ENCODE results near the gene RCSD1.
A peak's percentile ranks its signal among the peaks of the same experiment; 100 is the strongest.

Gene RCSD1

DNA sequence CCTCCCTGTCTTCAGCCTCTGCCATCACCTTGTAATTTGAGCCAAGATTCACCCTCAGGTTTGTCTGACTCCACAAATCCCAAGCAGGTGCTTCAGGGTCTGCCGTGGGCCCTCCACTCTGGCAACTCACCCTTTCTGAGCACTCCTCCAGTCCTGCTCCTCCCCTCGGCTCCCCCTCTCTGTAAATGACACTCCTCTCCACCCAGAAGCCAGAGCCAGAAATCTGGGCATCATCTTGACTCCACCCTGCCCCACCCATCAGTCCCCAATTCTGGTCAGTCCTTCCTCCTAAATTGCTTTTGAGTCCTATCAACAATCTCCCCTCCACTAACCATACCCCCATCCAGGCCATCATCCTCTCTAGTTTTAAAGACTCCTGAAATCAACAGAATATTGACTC, 40.5 kb downstream of the RCSD1 start:
- no peak for DNase-seq

DNA sequence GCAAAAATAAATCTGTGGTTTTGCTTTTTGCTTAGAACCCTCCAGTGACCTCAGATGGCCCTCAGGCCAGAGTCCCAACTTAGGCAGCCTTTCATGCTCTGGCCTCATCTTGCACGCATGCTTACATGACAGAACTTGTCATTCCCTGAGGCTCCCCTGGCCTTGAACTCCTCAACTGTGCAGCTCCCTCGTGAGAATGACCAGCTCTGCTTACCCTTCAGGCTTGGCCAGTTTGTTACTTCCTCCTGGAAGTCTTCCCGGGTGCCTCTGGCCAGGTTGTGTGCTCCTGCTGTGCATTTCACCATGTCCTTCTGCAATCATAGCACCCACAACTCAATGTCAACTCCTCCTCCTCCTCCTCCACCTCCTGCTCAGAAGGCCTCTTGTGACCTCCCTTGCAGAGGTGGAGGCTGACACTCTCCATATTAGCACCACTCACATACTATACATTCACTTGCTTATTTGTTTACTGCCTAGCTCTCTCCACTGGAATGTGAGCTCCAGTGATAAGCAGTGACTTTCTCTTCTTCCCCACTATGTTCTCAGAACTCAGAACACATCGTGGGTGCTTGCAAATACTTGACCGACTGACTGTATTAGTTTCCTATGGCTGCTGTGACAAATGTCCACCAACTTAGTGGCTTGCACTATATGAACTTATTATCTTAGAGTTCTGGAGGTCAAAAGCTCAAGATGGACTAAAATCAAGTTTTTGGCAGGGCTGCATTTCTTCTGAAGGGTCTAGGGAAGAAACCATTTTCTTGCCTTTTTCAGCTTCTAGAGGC, 41.9 kb downstream of the RCSD1 start:
- no peak for DNase-seq

DNA sequence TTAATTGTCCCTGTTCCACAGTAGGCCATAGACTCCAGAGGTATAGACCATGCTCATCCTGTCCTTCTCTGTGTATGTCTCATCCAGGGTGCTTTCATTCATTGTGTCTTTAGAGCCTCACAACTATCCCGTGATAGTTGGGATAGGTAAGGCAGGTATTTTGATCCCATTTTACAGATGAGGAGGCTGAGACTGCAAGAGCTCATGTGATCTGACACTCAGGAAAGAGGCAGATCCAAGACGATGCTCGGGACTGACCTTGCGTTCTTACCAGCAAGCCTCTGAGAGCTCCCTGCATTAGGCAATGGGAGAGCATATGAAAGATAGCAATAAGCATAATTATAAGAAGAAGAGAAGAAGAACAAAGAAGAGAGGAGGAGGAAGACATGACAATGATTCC, 42.8 kb downstream of the RCSD1 start:
- no peak for DNase-seq

DNA sequence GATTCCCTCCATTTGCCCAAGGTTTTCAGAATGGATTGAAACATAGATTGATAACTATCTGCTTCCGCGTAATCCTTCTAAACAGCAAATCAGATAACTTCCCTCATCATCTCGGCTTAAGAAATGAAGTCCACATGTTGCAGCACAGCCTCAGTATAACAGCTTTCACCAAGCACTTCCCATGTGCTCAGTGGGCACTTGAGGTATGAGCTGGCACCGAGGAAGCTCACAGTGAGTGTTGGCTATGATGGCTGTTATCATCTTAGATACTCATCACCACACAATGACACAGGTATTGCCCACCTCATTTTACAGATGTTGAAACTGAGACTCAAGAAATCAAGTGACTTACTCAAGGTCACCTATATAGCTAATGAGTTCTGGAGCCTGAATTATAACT, 43.2 kb downstream of the RCSD1 start:
- DNase-seq, result no peak

DNA sequence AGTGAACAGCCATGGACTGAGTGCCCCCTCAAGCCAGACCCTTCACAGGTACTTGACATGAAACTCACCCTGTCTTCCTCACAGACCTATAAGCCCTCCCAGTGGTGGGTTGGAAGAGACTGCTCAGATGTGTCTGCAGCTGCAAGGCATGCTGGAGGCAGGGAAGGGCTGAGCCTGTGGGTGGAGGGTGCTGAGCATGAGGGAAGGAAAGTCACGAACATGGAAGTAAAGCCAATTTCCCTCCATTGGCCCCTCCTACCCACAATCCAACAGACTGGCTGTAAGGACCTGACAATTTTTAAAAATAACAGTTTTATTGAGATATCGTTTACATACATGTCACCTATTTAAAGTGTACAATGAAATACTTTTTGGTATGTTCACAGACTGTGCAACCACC, 44.1 kb downstream of the RCSD1 start:
- DNase-seq, result no peak

DNA sequence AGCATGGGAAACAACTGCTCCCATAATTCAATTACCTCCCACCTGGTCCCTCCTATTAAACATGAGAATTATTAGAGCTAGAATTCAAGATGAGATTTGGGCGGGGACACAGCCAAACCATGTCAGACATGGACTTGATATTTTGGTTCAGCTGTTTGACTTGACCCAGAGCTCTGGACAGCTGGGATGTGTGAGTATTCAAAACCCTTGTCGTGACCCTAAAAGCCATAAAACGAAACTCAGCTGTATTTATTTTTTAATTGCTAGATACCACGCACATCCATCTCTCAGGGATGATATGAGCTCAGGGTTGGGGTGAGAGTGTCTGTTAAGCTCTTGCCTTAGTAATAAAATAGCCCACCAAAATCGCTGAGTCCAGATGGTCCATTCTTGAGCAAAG, 45.4 kb downstream of the RCSD1 start:
- no peak for DNase-seq

DNA sequence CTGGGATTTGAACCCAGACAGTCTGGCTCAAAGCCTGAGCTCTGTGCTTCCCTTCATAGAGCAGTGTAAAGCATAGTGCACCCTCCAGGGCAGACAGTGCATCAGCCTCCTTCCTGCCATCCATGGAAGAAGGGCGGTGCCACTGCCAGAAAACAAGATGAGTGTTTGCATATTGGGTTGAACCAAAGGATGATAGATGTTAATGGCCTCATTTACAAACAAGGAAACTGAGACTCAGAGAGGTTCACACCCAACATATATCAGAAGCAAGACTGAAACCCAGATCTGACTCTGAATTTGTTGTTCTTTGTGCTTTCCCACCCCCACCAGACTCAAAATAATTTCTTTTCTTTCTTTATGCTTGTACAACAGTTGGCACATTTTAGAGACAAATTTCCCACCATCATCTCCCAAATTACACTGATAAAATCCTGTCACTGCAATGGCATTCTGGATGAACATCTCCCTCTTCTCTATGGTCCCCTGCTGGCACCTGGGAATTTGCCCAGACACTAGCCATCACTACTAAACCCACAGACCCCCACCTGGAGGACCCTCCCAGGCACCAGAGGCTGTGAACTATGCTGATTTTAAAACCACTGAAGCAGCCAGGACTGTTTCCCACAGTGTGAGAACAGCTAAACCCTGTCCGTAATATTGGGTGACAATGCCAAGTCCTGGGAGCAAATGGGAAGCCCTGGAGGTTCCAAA, 46.3 kb downstream of the RCSD1 start:
- peak; percentile 5 for DNase-seq

DNA sequence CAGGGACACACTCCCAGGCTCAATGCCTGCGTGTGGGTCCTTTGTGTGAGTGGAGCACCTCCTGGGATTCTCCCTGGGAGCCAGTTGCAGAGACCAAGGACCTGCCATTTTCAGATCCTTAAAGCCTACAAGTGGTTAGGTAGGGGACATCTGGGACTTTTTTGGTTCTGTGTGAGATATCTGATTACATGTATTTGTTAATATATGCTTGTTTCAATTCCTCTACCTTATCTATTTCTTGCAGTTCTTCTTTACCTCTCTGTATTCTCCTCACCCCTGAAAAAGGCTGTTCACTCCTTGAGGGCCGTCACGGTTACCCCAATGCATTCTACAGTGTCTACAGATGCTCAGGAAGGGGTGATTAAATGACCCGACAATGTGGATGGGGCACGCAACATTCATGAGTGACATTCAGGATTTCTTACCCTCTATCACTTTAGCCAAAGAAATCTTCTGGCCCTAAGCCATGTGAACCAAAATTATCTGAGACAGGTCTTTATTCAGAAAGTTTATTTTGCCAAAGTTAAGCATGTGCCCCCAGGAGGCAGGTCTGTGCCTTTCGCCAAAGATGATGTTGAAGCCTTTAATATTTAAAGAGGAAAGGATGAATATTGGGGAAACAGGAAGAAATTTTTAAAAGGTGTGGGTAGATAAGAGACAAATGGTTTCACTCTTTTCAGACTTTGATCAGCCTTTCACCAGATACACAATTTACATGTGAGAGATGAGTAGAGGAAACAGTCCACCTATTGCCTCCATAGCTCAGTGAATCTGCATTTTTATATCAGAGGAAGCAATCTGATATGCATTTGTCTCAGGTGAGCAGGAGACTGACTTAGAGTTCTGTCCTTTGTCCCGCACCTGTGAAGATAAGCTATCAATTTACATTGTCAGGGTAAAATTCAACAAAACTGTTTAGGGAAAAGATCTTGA, 47.1 kb downstream of the RCSD1 start:
- DNase-seq, result no peak

DNA sequence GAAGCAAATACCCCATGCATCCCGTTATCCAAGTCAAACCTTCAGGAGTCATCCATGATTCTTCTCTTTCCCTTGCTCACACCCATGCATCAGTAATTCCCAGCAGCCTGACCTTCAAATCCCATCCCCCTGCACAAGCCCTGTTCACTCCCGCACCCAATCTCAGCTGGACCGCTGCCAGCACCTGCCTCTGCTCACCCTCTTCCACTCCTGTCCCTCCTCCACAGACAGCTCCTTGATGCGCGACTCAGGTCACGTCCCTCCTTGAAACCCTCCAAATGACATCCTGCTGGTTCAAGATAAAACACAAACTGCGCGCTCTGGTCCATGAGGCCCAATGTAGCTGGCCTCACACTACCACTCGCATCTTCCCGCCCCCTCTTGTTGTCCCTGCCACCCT, 48.4 kb downstream of the RCSD1 start:
- DNase-seq, result no peak

DNA sequence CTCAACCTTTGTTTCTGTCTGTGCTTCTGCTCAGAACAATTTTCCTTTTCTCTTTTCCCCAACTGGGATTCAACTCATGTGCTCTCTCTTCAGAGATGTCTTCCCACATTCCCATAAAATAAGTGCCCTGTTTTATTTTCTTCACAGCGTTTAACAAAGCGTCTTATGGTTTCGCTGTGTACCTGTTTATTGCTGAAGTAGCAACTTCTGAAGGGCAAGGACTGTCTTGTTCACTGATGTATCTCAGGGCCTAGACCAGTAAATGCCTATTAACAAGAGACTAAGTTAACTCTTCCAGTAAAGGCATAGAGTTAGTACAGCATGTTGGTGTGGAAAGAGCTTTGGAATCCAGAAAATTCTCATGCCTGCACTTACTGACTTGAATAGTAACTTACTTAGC, 48.8 kb downstream of the RCSD1 start:
- no peak for DNase-seq

DNA sequence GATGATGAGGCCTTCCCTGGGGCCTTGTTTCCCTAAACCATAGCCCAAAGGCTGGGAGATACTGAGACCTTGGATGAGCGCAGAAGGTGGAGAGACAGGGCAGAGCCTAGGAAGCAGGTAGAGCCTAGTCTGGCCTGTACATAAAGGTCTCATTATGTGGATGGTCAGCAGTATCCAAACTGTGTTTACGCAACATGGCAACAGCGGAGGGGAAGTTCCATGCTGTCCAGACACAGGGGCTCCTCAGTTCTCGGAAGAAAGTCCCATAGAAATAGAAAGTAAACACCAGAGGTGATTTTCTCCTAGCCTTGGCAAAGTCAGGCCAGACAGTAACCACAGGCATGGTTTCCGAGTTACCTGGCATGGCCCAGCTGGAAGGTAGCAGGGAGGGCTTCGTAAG, 49.7 kb downstream of the RCSD1 start:
- DNase-seq, result no peak

DNA sequence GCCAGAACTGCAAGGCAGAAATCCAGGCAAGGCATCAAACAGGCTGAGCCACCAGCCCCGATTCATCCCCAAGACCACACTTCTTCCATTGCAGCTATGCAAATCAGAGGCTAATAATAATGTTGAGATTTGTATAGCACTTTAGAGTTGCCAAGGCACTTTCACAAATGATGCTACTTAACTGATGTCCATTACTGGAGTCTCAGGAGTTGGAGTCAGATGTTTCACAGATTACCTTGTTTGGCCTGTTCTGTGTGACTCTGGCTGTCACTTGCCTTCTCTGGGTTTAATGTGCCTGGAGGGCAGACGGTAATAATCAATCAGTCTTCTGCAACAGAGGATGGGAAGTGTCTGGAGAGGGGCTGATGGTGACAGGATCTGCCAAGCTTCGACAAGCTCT, 51.0 kb downstream of the RCSD1 start:
- no peak for DNase-seq

DNA sequence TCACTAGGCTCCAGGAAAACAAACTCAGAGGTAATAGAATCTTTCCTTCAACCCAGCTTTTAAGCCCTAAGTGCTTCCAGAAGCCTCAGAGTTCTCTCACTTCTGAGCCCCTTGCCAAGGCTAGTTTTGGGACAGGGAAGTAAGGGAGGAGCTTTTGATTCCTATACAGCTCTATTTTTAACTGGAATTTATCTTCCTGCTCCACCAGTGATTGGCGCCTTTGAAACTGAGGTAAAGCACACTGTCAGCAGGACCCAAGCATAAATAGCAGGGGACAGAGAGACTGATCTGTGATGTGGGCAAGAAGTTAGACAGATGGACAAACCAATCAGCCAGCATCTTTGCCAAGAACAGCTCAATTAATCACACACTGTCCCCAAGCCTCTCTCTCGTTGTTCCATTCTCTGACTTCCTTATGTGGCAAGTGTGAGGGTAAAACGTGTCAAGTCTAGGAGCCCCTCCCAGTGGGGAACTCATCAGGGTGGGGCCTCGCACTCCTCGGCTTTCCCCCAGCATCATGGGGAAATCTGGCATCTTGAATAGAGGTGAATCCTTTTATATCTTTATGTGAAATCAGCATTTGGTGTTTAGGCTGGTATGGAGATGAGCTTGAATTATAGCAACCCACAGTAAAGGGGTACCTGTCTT, 51.5 kb downstream of the RCSD1 start:
- no peak for DNase-seq

DNA sequence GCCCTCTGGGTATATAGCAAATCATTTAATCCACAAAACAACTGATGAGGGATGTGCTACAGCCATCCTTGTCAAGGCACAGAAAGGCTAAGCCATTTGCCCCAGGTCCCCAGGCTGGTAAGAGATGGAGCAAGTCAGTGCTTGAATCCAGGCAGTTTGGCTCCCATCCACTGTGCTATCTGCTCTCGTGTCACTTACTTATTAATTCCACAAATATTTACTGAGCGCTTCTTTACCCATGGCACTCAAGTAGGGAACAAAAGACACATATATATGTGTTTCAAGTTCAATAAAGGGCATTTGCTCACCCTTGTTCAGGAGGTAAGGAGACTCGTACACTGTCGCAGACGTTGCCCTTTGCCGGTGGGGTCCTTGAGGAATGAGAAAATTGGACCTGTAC, 53.2 kb downstream of the RCSD1 start:
- DNase-seq, result no peak

DNA sequence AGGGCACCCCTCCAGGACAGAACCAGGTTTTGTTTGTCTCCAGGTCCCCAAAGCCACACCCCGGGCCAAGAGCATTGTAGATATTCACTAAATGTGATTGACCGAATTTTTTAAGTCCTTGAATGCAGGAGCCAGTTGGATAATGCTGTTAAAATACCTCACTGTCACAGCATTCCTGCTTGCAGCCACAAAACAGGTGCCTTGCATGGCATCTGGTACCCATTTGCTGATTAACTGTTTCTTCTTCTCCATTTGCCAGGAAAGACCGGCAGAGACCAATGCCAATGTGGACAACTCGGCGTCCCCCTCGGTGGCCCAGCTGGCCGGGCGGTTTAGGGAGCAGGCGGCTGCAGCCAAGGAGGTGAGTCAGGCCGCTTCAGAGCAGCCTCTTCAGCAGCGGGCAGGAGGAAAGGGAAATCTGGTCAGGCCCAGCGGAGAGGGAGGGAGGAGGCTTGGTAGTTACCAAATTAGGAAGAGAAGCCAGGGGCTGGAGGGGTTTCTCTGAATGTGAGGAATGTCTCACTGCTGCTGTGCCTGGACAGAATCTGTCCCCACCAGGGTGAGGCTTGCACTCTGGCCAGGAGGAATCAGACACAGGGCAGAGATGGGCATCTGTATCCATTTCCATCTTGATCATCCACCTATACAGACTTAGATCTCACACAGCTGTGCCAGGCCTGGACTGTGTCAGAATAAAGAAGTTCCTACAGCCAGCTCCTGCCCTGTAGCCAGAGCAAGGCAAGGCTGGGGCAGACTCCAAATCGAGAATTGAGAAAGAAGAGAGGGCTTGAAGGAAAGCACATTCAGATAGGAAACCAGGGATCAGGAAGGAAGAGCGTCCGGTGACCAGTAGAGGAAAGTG, 53.8 kb downstream of the RCSD1 start:
- no peak for DNase-seq

DNA sequence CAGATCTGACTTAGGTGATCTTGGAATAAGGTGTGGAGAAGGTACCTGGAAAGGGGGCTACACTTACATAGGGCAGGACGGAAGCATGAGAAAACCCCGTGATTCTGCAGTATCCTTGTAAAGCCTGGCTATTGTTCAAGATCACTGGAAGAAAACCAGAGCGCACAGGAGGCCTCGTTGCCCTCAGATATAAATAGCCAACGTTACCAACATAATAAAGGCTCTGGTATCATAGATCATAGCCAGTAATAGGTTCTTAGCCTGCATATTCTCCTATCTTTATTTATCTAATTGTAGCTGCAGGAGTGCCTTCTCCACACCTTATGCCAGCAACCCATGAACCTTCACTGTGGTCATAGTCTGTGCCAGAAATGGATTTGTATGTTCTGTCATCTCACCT, 55.8 kb downstream of the RCSD1 start:
- DNase-seq, result no peak

DNA sequence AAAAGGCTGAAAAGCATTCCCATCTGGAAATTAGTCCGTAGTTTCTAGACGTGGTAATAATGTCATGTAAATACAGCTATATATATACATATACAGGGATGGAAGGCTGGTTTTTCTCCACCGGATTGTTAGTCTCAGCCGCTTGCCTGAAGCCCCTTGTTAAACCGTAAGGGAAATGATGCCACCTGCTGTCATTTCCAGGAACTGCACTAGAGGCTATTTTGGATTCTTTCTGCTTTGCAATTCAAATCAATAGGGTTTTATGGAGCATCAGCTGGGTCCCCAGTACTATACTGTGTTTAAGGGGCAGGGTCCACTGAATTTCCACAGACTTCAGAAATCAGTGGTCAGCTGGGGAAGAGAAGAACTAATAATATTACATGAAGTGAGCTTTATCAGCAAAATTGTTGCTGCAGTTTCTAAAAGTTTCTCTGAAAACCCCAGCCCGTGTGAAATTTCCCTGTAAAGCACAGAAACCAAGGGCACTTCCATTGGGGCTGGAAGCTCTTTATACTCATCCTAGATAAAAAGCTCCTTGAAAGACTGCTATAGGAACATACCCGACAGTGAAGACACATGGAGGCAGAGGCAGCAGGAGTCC, 58.0 kb downstream of the RCSD1 start:
- peak; percentile 70 for DNase-seq

DNA sequence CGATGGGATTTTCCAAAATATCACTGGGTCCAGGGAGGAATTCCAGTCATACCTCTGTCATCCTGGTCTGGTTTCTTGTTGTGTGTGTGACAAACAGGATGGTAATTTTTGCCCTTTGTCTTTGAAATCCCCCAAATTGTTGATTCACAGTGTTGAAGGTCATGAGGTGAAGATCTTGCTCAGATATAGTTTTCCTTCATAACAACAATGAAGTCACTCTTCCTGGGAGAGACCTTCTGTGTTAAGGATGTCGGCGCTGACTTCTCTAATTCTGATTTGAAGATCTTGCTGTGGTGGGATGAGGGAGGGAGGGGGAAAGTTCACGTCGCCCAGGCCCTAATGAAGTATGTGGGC, 59.5 kb downstream of the RCSD1 start:
- no peak for DNase-seq

DNA sequence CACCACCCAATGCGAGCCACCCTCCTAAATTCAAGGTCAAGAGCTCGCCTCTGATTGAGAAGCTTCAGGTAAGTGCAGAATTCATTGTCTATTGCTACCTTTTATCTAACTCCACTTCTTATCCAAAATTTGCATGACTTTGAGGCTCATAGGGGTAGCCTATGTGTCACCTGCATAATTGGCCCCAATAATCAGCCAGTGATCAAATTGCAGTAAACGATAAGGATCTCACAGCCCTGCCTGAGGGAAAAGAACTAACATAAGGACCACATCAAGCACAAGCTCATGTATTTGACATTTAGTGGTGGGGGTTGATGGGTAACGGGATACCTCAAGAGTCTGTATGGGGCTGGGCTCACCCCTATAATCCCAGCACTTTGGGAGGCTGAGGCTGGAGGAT, 60.0 kb downstream of the RCSD1 start:
- no peak for DNase-seq

DNA sequence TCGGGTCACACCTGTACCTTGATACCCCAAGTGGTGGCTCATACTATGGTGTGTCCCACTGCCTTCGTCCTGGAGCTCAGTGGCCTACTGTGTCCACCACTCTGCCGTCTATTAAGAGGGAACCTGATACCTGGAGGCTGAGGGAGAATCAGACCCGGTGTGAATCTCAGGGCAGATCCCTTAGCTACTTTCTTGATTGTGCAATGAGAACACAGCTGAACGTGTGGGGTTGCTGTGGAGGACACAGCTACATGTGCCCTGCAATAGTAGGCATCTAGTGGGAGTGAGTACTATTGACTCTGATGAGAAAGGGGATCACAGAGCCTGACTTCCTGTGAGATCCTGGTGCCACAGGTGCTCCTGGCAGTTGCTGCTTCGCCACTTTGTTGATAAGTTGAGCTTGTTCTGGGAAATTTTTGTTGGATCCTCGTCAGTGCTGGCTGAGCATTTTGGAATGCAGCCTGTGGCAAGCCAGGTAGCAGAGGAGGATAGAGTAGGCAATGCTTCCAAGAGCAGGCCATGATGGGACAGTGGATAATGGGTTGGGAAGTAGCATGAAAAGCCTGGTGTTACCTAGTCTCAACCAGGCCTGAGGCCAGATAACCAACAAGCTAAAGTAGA, 63.5 kb downstream of the RCSD1 start:
- DNase-seq, result no peak

DNA sequence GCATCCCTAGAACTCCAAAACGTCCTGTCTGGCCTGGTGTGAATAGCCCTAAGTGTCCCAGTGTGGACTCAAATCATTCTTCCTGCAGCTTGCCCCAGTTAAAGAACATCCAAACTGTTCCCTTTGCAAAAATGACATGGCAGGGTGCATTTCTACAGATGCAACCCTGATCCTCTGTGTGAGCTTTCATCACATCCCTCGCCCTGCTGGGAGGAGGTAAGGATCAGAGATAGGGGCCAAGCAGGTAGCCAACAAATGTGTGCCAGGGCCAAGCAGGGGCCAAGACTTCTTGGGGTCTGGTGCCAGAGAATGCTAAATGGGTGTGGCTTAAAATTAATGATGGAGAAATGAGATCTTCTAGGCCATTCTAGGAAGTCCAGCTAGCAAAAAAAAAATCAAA, 64.7 kb downstream of the RCSD1 start:
- no peak for DNase-seq
